ENCODE measurements around the gene DSCAML1.

DNA sequence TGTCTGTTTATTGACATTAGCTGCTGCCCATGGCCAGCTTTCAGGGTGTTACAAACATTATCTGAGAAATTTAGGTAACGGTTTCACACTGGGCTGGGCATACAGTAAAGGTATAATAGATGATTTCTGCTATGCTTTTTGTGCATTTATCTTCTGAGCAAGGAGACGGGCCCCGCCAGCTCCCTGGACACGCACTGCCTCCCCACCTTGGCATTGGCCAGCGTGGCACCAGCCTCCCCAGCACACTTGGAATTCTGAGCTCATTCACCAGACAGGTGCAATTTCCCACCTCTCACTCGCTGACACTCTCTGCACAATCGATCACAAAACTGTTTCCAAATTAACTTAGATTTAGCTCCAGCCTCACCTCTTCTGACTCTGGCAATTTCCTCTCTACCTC is 246.6 kb downstream of the DSCAML1 start:
- TF ChIP-seq EP300 (IDR thresholded peaks at IDR 0.05; ENCODE audit: low read depth) (no peak), POLR2A (IDR thresholded peaks at IDR 0.05) (no peak), POLR2AphosphoS5 (IDR thresholded peaks at IDR 0.05) (no peak)
- TF ChIP-seq, protein P1, sequence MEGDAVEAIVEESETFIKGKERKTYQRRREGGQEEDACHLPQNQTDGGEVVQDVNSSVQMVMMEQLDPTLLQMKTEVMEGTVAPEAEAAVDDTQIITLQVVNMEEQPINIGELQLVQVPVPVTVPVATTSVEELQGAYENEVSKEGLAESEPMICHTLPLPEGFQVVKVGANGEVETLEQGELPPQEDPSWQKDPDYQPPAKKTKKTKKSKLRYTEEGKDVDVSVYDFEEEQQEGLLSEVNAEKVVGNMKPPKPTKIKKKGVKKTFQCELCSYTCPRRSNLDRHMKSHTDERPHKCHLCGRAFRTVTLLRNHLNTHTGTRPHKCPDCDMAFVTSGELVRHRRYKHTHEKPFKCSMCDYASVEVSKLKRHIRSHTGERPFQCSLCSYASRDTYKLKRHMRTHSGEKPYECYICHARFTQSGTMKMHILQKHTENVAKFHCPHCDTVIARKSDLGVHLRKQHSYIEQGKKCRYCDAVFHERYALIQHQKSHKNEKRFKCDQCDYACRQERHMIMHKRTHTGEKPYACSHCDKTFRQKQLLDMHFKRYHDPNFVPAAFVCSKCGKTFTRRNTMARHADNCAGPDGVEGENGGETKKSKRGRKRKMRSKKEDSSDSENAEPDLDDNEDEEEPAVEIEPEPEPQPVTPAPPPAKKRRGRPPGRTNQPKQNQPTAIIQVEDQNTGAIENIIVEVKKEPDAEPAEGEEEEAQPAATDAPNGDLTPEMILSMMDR (IDR thresholded peaks at IDR 0.05) = no peak
